ENCODE measurements around the gene PRR35.

Gene PRR35

GRCh38 chr16:589658-590187, 29.5 kb downstream of the PRR35 start, which contains the start of gene RAB40C:
RAB40C (plus strand) TSS chr16:590066; CDS start chr16:590292, 226 bp downstream.
- DNase-seq = peak; percentile 98 to 99
- Histone ChIP-seq H3K4me1 (peaks cover 0 to 66% (median 41%) of the 10 kb centered on the region in 4 donors), H3K4me3 (peak within 1 kb of the TSS; percentile 73 to 82), H3K27ac (peak within 1 kb of the TSS; percentile 87 to 96), H3K36me3 (peaks cover 0 to 16% (median 0%) of the 10 kb centered on the region in 3 donors), H3K9me3 (no peaks in the 10 kb centered on the region), H3K27me3 (peaks cover 0 to 5% of the 10 kb centered on the region in 2 donors)
- intact Hi-C loops (cut with DNase I; ENCODE audit: low total_unique reads) = loop anchor here (10.0 kb wide), 1 partner anchor 45 kb away; the partner anchor contains the start of genes METTL26 and WFIKKN1
- TF ChIP-seq CTCF (IDR thresholded peaks at IDR 0.05) = no peak

GRCh38 chr16:590188-590814, 30.1 kb downstream of the PRR35 start:
- peaks cover 0 to 16% (median 0%) of the 10 kb centered on the region in 3 donors for H3K36me3 ChIP-seq
- intact Hi-C loops (cut with DNase I; ENCODE audit: low total_unique reads) = no loop called here
- H3K9me3 ChIP-seq = no peaks in the 10 kb centered on the region
- peaks cover 0 to 67% (median 41%) of the 10 kb centered on the region in 4 donors for H3K4me1 ChIP-seq
- no peak for DNase-seq
- H3K4me3 ChIP-seq = peak overlapping the region; percentile 73 to 82
- H3K27me3 ChIP-seq = peaks cover 0 to 3% of the 10 kb centered on the region in 2 donors
- TF ChIP-seq CTCF (IDR thresholded peaks at IDR 0.05) = peak in 1 of 2 experiments; percentile 26
- peak overlapping the region; percentile 83 to 84 for H3K27ac ChIP-seq

- Histone ChIP-seq H3K4me1 (peaks cover 0 to 67% (median 41%) of the 10 kb centered on the region in 4 donors), H3K9me3 (no peaks in the 10 kb centered on the region), H3K36me3 (peaks cover 0 to 16% (median 0%) of the 10 kb centered on the region in 3 donors), H3K4me3 (peak overlapping the region; percentile 73 to 82), H3K27me3 (no peaks in the 10 kb centered on the region), H3K27ac (peak overlapping the region; percentile 83 to 84)
- TF ChIP-seq CTCF (IDR thresholded peaks at IDR 0.05) = no peak
- no peak for DNase-seq
- intact Hi-C loops (cut with DNase I; ENCODE audit: low total_unique reads) = no loop called here
Observed at GRCh38 chr16:590815-591200, 30.6 kb downstream of the PRR35 start.

GRCh38 chr16:591231-591630, 31.0 kb downstream of the PRR35 start:
- Histone ChIP-seq H3K36me3 (peaks cover 0 to 18% (median 1%) of the 10 kb centered on the region in 3 donors), H3K27me3 (no peaks in the 10 kb centered on the region), H3K4me3 (peak overlapping the region; percentile 73 to 82), H3K4me1 (peaks cover 0 to 69% (median 41%) of the 10 kb centered on the region in 4 donors), H3K27ac (peak overlapping the region in 1 of 2 donors; percentile 83), H3K9me3 (no peaks in the 10 kb centered on the region)
- no peak for DNase-seq
- no peak for TF ChIP-seq CTCF (IDR thresholded peaks at IDR 0.05)
- intact Hi-C loops (cut with DNase I; ENCODE audit: low total_unique reads) = no loop called here

GRCh38 chr16:591892-592517, 31.8 kb downstream of the PRR35 start:
- Histone ChIP-seq H3K27me3 (no peaks in the 10 kb centered on the region), H3K36me3 (peaks cover 0 to 26% (median 5%) of the 10 kb centered on the region in 3 donors), H3K27ac (no peak overlapping the region), H3K4me3 (no peak overlapping the region), H3K4me1 (peaks cover 0 to 64% (median 39%) of the 10 kb centered on the region in 4 donors), H3K9me3 (no peaks in the 10 kb centered on the region)
- no peak for DNase-seq
- intact Hi-C loops (cut with DNase I; ENCODE audit: low total_unique reads) = no loop called here
- TF ChIP-seq CTCF (IDR thresholded peaks at IDR 0.05) = no peak
